Measurements from ENCODE around the gene GJB6. TPM values are rescaled to one million over a fixed set of nuclear protein-coding genes. Genes with fewer than 3 reads are reported as not detected.

The GJB6 gene
- total and polyA plus RNA-seq, 2 donors (not counting 1 experiment from before 2014, with no cell fraction given) = not detected

DNA sequence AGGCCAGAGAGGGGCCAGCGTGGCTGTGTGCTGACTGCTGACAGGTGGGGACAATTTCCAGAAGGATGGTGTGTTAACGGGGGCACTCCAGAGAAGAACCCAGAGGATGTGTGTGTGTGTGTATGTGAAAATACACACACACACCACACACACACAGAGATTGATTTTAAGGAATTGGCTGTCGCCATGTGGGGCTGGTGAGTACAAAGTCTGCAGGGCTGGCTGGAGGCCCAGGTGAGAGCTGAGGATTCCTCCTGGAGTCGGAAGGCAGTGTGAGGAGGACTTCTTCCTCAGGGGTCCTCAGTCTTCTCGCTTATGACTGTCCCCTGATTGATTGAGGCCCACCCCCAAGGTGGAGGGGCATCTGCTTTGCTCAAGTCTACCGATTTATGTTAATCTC is 7.6 kb upstream of the GJB6 start:
- no peak for TF ChIP-seq EZH2 (IDR thresholded peaks at IDR 0.05; ENCODE audit: low read length, missing control alignments)
- TF ChIP-seq, protein P1, sequence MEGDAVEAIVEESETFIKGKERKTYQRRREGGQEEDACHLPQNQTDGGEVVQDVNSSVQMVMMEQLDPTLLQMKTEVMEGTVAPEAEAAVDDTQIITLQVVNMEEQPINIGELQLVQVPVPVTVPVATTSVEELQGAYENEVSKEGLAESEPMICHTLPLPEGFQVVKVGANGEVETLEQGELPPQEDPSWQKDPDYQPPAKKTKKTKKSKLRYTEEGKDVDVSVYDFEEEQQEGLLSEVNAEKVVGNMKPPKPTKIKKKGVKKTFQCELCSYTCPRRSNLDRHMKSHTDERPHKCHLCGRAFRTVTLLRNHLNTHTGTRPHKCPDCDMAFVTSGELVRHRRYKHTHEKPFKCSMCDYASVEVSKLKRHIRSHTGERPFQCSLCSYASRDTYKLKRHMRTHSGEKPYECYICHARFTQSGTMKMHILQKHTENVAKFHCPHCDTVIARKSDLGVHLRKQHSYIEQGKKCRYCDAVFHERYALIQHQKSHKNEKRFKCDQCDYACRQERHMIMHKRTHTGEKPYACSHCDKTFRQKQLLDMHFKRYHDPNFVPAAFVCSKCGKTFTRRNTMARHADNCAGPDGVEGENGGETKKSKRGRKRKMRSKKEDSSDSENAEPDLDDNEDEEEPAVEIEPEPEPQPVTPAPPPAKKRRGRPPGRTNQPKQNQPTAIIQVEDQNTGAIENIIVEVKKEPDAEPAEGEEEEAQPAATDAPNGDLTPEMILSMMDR (conservative IDR thresholded peaks at IDR 0.05 in 1 of 2, IDR thresholded peaks at IDR 0.05 in 1 of 2; ENCODE audit: low read depth in 1 of 2, low read length in 2 of 2) = no peak
- DNase-seq (ENCODE audit: low read depth in 2 of 2) = no peak
- Histone ChIP-seq H3K27me3 (ENCODE audit: control insufficient read depth, insufficient read depth, low read length) (peaks cover 2% of the 10 kb centered on the region), H3K9ac (ENCODE audit: insufficient read depth, low read length) (no peak overlapping the region), H3K79me2 (ENCODE audit: control insufficient read depth, insufficient read depth, low read length) (no peaks in the 10 kb centered on the region), H3K9me3 (ENCODE audit: control insufficient read depth, insufficient read depth, low read depth, low read length) (no peaks in the 10 kb centered on the region), H3K27ac (ENCODE audit: insufficient read depth, low read length) (no peak overlapping the region), H3K4me2 (ENCODE audit: extremely low read depth, insufficient read depth, low read length) (no peak overlapping the region), H3K4me1 (ENCODE audit: control insufficient read depth, extremely low read depth, insufficient read depth, low read length) (no peaks in the 10 kb centered on the region), H2AFZ (ENCODE audit: low read length) (no peak overlapping the region), H3K4me3 (replicated peaks in 1 of 4; ENCODE audit: control extremely low read depth in 1 of 4, insufficient read depth in 1 of 4, low read depth in 3 of 4, low read length in 4 of 4) (no peak overlapping the region), H3K36me3 (ENCODE audit: control insufficient read depth, insufficient read depth, low read length) (no peaks in the 10 kb centered on the region), H4K20me1 (ENCODE audit: control insufficient read depth, extremely low read depth, insufficient read depth, low read length) (no peaks in the 10 kb centered on the region)

DNA sequence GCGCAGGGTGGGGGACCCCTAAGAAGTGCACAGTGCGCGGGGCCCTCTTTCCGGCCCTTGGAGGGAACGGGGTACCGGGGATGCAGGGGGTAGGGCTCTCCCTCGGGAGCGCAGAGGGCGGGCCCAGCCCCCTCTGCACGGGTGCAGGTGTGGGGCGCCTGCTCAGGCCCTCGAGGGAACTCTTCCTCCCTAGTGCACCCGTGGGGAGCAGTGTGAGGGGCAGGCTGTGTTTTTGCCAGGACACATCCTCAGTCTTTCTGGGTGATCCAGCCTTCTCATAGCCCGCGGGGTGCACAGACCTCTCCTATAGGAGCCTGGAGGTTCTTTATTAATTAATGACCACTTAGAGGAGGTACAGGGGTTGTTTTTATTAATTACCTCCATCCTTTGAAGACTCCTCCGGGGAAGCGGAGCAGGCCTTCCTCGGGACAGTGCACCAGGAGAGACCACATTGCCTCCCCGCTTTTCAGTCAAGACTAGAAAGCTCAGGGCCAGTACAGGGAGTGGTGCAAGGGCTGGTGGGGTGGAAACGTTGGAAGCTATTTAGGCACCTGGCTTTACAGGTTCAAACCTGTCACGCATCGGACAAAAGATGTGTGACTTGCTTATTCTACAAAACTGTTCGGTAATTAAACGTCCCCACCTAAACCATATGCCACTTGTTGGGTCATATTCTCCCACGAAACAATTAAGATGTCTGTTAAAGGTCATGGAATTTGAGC is 598 bp upstream of the GJB6 start:
- Histone ChIP-seq H3K79me2 (ENCODE audit: control insufficient read depth, insufficient read depth, low read length) (no peaks in the 10 kb centered on the region), H3K27ac (ENCODE audit: insufficient read depth, low read length) (no peak overlapping the region), H3K27me3 (ENCODE audit: control insufficient read depth, insufficient read depth, low read length) (peaks cover 35% of the 10 kb centered on the region), H4K20me1 (ENCODE audit: control insufficient read depth, extremely low read depth, insufficient read depth, low read length) (no peaks in the 10 kb centered on the region), H2AFZ (ENCODE audit: low read length) (no peak overlapping the region), H3K4me1 (ENCODE audit: control insufficient read depth, extremely low read depth, insufficient read depth, low read length) (no peaks in the 10 kb centered on the region), H3K36me3 (ENCODE audit: control insufficient read depth, insufficient read depth, low read length) (no peaks in the 10 kb centered on the region), H3K9me3 (ENCODE audit: control insufficient read depth, insufficient read depth, low read depth, low read length) (no peaks in the 10 kb centered on the region), H3K9ac (ENCODE audit: insufficient read depth, low read length) (no peak overlapping the region), H3K4me3 (replicated peaks in 1 of 4; ENCODE audit: control extremely low read depth in 1 of 4, insufficient read depth in 1 of 4, low read depth in 3 of 4, low read length in 4 of 4) (no peak overlapping the region), H3K4me2 (ENCODE audit: extremely low read depth, insufficient read depth, low read length) (no peak overlapping the region)
- TF ChIP-seq, protein P1 (conservative IDR thresholded peaks at IDR 0.05 in 1 of 2, IDR thresholded peaks at IDR 0.05 in 1 of 2; ENCODE audit: low read depth in 1 of 2, low read length in 2 of 2) = no peak
- peak; percentile 76 for TF ChIP-seq EZH2 (IDR thresholded peaks at IDR 0.05; ENCODE audit: low read length, missing control alignments)
- DNase-seq (ENCODE audit: low read depth in 2 of 2) = no peak

DNA sequence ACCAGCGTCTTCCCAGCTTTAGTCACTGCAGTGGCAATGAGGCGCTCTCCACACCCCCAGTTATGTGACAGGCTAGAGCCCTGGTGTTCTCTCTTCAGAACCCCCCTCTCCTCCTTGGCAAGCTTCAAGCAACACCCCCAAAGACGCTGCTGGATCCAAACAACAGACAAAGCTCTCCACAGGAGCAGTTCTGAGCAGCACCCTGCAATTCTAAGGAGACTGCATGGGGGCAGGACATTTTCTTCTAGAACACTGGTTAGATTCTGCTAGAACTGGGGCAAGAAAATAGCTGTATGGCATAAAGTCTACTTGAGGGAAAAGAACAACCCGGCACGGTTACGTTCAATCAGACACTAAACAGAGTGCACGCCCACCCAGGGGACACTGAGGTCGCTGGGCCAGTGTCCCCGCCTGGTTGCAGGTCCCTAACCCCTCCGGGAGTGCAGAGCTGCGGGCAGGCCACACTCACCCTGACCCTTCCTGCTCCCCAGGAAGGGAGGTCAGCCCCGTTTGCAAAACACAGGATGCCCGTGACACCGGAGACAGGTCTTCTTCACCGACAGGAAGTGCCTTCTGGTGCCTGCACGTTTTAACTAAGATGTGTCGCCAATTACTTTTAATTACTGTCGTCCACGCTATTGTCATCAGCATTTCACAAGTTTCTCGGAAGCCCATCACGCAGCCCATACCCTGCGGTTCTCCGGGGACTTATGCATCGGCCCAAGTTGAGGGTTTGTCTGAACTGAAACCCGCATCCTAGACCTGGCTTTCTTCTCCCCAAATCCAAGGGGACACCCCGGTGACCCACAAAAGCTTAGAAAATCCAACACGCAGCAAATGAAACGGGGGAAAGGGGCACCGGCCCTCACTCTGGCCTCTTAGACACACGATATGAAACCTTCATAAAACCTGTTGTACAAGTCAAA is 943 bp downstream of the GJB6 start:
- peaks cover 35% of the 10 kb centered on the region for H3K27me3 ChIP-seq (ENCODE audit: control insufficient read depth, insufficient read depth, low read length)
- H3K9ac ChIP-seq (ENCODE audit: insufficient read depth, low read length) = no peak overlapping the region
- no peak overlapping the region for H3K4me3 ChIP-seq (replicated peaks in 1 of 4; ENCODE audit: control extremely low read depth in 1 of 4, insufficient read depth in 1 of 4, low read depth in 3 of 4, low read length in 4 of 4)
- H2AFZ ChIP-seq (ENCODE audit: low read length) = no peak overlapping the region
- no peaks in the 10 kb centered on the region for H3K9me3 ChIP-seq (ENCODE audit: control insufficient read depth, insufficient read depth, low read depth, low read length)
- no peak overlapping the region for H3K27ac ChIP-seq (ENCODE audit: insufficient read depth, low read length)
- no peaks in the 10 kb centered on the region for H3K79me2 ChIP-seq (ENCODE audit: control insufficient read depth, insufficient read depth, low read length)
- no peak for DNase-seq (ENCODE audit: low read depth in 2 of 2)
- no peaks in the 10 kb centered on the region for H4K20me1 ChIP-seq (ENCODE audit: control insufficient read depth, extremely low read depth, insufficient read depth, low read length)
- TF ChIP-seq EZH2 (IDR thresholded peaks at IDR 0.05; ENCODE audit: low read length, missing control alignments) = peak; percentile 94
- TF ChIP-seq, protein P1 (conservative IDR thresholded peaks at IDR 0.05 in 1 of 2, IDR thresholded peaks at IDR 0.05 in 1 of 2; ENCODE audit: low read depth in 1 of 2, low read length in 2 of 2) = no peak
- no peaks in the 10 kb centered on the region for H3K36me3 ChIP-seq (ENCODE audit: control insufficient read depth, insufficient read depth, low read length)
- H3K4me1 ChIP-seq (ENCODE audit: control insufficient read depth, extremely low read depth, insufficient read depth, low read length) = no peaks in the 10 kb centered on the region
- H3K4me2 ChIP-seq (ENCODE audit: extremely low read depth, insufficient read depth, low read length) = no peak overlapping the region
